ENCODE results near the gene YIPF2.

Gene YIPF2

GRCh38 chr19:10928563-10929401, at the start of gene YIPF2, which contains the start of gene TIMM29:
YIPF2 (minus strand) TSS chr19:10928639; CDS start chr19:10928410, 229 bp downstream.
TIMM29 (plus strand) TSS chr19:10928811; CDS start chr19:10928823, 12 bp downstream.
- H3K36me3 Mint-ChIP-seq (ENCODE audit: low read depth), result peaks cover 19% of the 10 kb centered on the region
- peaks cover 4% of the 10 kb centered on the region for H3K4me1 Mint-ChIP-seq
- no peaks in the 10 kb centered on the region for H3K27me3 Mint-ChIP-seq (ENCODE audit: low read depth)
- H3K27ac Mint-ChIP-seq, result peak within 1 kb of the TSS; percentile 70 to 91 (median 90)
- peak within 1 kb of the TSS; percentile 94 to 99 (median 96) for H3K4me3 Mint-ChIP-seq
- TF ChIP-seq, protein P1, sequence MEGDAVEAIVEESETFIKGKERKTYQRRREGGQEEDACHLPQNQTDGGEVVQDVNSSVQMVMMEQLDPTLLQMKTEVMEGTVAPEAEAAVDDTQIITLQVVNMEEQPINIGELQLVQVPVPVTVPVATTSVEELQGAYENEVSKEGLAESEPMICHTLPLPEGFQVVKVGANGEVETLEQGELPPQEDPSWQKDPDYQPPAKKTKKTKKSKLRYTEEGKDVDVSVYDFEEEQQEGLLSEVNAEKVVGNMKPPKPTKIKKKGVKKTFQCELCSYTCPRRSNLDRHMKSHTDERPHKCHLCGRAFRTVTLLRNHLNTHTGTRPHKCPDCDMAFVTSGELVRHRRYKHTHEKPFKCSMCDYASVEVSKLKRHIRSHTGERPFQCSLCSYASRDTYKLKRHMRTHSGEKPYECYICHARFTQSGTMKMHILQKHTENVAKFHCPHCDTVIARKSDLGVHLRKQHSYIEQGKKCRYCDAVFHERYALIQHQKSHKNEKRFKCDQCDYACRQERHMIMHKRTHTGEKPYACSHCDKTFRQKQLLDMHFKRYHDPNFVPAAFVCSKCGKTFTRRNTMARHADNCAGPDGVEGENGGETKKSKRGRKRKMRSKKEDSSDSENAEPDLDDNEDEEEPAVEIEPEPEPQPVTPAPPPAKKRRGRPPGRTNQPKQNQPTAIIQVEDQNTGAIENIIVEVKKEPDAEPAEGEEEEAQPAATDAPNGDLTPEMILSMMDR (IDR thresholded peaks at IDR 0.05; ENCODE audit: unreplicated experiment in 3 of 3), result no peak
- no peaks in the 10 kb centered on the region for H3K9me3 Mint-ChIP-seq

GRCh38 chr19:10977742-10978092, 49.3 kb upstream of the YIPF2 start:
- H3K27me3 Mint-ChIP-seq (ENCODE audit: low read depth), result no peaks in the 10 kb centered on the region
- H3K9me3 Mint-ChIP-seq, result no peaks in the 10 kb centered on the region
- H3K4me1 Mint-ChIP-seq, result peaks cover 36% of the 10 kb centered on the region
- TF ChIP-seq, protein P1 (IDR thresholded peaks at IDR 0.05; ENCODE audit: unreplicated experiment in 3 of 3), result no peak
- peak overlapping the region; percentile 42 to 79 (median 57) for H3K27ac Mint-ChIP-seq
- no peak overlapping the region for H3K4me3 Mint-ChIP-seq
- H3K36me3 Mint-ChIP-seq (ENCODE audit: low read depth), result peaks cover 40% of the 10 kb centered on the region

- H3K36me3 Mint-ChIP-seq (ENCODE audit: low read depth), result peaks cover 39% of the 10 kb centered on the region
- peak overlapping the region in 2 of 3 experiments; percentile 41 to 44 for H3K4me3 Mint-ChIP-seq
- H3K9me3 Mint-ChIP-seq, result no peaks in the 10 kb centered on the region
- H3K27ac Mint-ChIP-seq, result peak overlapping the region; percentile 93 to 96 (median 95)
- no peaks in the 10 kb centered on the region for H3K27me3 Mint-ChIP-seq (ENCODE audit: low read depth)
- peaks cover 34% of the 10 kb centered on the region for H3K4me1 Mint-ChIP-seq
- TF ChIP-seq, protein P1 (IDR thresholded peaks at IDR 0.05; ENCODE audit: unreplicated experiment in 3 of 3), result no peak
These were observed 47.9 kb upstream of the YIPF2 start for GRCh38 chr19:10976131-10976892.

DNA sequence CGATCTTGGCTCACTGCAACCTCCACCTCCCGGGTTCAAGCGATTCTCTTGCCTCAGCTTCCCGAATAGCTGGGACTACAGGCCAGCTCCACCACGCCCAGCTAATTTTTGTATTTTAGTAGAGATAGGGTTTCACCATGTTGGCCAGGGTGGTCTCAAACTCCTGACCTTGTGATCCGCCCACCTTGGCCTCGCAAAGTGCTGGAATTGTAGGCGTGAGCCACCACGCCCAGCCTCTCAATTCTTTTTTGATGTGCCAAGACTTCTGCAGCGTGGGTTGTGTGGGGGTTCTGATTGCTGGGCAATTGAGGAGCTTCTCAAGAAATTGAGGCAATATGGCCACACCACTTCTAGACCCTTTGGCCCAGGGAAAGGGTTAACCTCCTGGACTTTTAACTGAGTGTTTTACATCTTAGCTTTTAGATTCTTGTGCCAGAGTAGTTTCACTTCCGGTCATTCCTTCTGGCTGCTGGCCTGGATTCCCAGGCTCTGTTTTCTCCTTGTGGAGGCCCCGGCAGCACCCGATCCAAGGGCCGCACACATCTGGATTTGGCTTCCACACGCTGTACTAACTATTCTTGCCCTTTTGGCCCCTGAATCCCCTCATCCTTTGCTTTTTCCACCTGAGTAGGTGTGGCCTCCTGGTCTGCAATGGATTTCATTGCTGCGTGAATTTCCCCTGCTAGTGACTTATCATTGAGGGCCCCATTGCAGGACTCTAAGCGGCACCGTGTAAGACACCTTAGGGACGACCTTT, 47.1 kb upstream of the YIPF2 start:
- H3K9me3 Mint-ChIP-seq, result no peaks in the 10 kb centered on the region
- peak overlapping the region; percentile 5 to 41 (median 41) for H3K4me3 Mint-ChIP-seq

DNA sequence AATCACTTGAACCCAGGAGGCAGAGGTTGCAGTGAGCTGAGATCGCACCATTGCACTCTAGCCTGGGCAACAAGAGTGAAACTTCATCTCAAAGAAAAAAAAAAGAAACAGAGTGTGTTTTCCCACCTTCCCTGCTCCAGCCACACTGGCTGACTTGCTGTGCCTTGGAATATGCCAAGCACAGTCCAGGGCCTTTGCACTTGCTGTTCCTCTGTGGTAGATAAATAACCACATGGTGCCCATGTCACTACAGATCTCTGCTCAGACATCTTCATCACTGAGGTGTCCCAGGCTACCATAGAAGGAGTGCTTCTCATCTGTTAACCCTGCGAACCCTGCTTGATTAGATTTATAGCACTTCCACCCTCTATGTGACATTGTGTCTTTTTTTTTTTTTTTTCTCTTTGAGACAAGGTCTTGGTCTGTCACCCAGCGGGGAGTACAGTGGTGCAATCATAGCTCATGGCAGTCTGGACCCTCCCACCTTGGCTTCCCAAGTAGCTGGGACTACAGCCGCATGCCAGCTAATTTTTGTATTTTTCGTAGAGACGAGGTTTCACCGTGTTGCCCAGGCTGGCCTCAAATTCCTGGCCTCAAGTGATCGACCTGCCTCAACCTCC, 42.8 kb upstream of the YIPF2 start:
- TF ChIP-seq, protein P1 (IDR thresholded peaks at IDR 0.05; ENCODE audit: unreplicated experiment in 3 of 3), result no peak
- H3K36me3 Mint-ChIP-seq (ENCODE audit: low read depth), result peaks cover 30% of the 10 kb centered on the region
- no peaks in the 10 kb centered on the region for H3K9me3 Mint-ChIP-seq
- no peaks in the 10 kb centered on the region for H3K27me3 Mint-ChIP-seq (ENCODE audit: low read depth)
- H3K4me1 Mint-ChIP-seq, result peaks cover 48% of the 10 kb centered on the region
- H3K27ac Mint-ChIP-seq, result peak overlapping the region in 1 of 3 experiments; percentile 69
- no peak overlapping the region for H3K4me3 Mint-ChIP-seq

More for the DNA sequence above, 47.1 kb upstream of the YIPF2 start:
- TF ChIP-seq, protein P1 (IDR thresholded peaks at IDR 0.05; ENCODE audit: unreplicated experiment in 3 of 3), result no peak
- Mint-ChIP-seq H3K36me3 (ENCODE audit: low read depth) (peaks cover 38% of the 10 kb centered on the region), H3K4me1 (peaks cover 37% of the 10 kb centered on the region), H3K27ac (peak overlapping the region; percentile 93 to 96 (median 95)), H3K27me3 (ENCODE audit: low read depth) (no peaks in the 10 kb centered on the region)

Measured in nephron (organoid).